Chondrocyte (in vitro differentiated cells): ENCODE measurements around the gene APEH. TPM values are rescaled to one million over a fixed set of nuclear protein-coding genes. Genes with fewer than 3 reads are reported as not detected.

Source experiments
- DNase-seq: peaks from one replicate; pipeline ENCODE4 v3.0.0; 2021; ENCODE audit warnings: mixed read lengths, low spot score
- H3K27ac Mint-ChIP-seq: one replicate; pipeline ENCODE4 v1.8.0; 2021; ENCODE audit warnings: mild to moderate bottlenecking, moderate library complexity, mixed read lengths; ENCODE audit not compliant: unreplicated experiment
- H3K27me3 Mint-ChIP-seq: 2 replicates; pipeline ENCODE4 v1.8.0; 2021; ENCODE audit warnings: low read depth, mixed read lengths
- H3K36me3 Mint-ChIP-seq: 2 replicates; pipeline ENCODE4 v1.8.0; 2021; ENCODE audit warnings: low read depth, mixed read lengths
- H3K4me1 Mint-ChIP-seq: 2 replicates; pipeline ENCODE4 v1.8.0; 2021; ENCODE audit warnings: low read depth, mild to moderate bottlenecking, mixed read lengths
- H3K4me3 Mint-ChIP-seq: one replicate; pipeline ENCODE4 v1.8.0; 2021; ENCODE audit warnings: mild to moderate bottlenecking, moderate library complexity, mixed read lengths; ENCODE audit not compliant: unreplicated experiment
- H3K9me3 Mint-ChIP-seq: 2 replicates; pipeline ENCODE4 v1.8.0; 2021; ENCODE audit warnings: low read depth, mixed read lengths
- CTCF ChIP-seq: fragments of 200-600 bp; sonication (generic); IDR thresholded peaks from 2 replicates; pipeline ENCODE4 v1.5.0; 2021; ENCODE audit warnings: antibody characterized with exemption, mild to moderate bottlenecking, moderate library complexity
- total RNA-seq: library from RNA; stranded (reverse); gene quantifications from 3 replicates; pipeline ENCODE4 v1.2.1, GENCODE V29; 2021

Gene APEH
- total RNA-seq, 1 donor from 2014 or later = 69.8 TPM

- H3K27me3 Mint-ChIP-seq = no peaks in the 10 kb centered on the region
- H3K4me1 Mint-ChIP-seq = peaks cover 16% of the 10 kb centered on the region
- DNase-seq = no peak
- no peak overlapping the region for H3K4me3 Mint-ChIP-seq
- H3K36me3 Mint-ChIP-seq = peaks cover 2% of the 10 kb centered on the region
- no peaks in the 10 kb centered on the region for H3K9me3 Mint-ChIP-seq
- H3K27ac Mint-ChIP-seq = no peak overlapping the region
- no peak for TF ChIP-seq CTCF
Observed at GRCh38 chr3:49714728-49715550, 40.8 kb downstream of the APEH start.

- DNase-seq = no peak
- peaks cover 20% of the 10 kb centered on the region for H3K4me1 Mint-ChIP-seq
- H3K27ac Mint-ChIP-seq = no peak overlapping the region
- peaks cover 2% of the 10 kb centered on the region for H3K36me3 Mint-ChIP-seq
- H3K27me3 Mint-ChIP-seq = no peaks in the 10 kb centered on the region
- no peaks in the 10 kb centered on the region for H3K9me3 Mint-ChIP-seq
- no peak overlapping the region for H3K4me3 Mint-ChIP-seq
- TF ChIP-seq CTCF = no peak
Observed at GRCh38 chr3:49715611-49716121, 41.5 kb downstream of the APEH start.

GRCh38 chr3:49716169-49716568 lies 42.0 kb downstream of the APEH start:
- Mint-ChIP-seq H3K9me3 (no peaks in the 10 kb centered on the region), H3K4me3 (no peak overlapping the region), H3K27me3 (no peaks in the 10 kb centered on the region), H3K4me1 (peaks cover 25% of the 10 kb centered on the region), H3K36me3 (peaks cover 1% of the 10 kb centered on the region), H3K27ac (no peak overlapping the region)
- TF ChIP-seq CTCF = no peak
- no peak for DNase-seq

GRCh38 chr3:49716691-49717210 lies 42.6 kb downstream of the APEH start:
- DNase-seq = no peak
- Mint-ChIP-seq H3K9me3 (no peaks in the 10 kb centered on the region), H3K27me3 (no peaks in the 10 kb centered on the region), H3K36me3 (no peaks in the 10 kb centered on the region), H3K4me3 (no peak overlapping the region), H3K27ac (no peak overlapping the region), H3K4me1 (peaks cover 28% of the 10 kb centered on the region)
- TF ChIP-seq CTCF = no peak

- H3K27me3 Mint-ChIP-seq = no peaks in the 10 kb centered on the region
- H3K36me3 Mint-ChIP-seq = no peaks in the 10 kb centered on the region
- H3K27ac Mint-ChIP-seq = peak overlapping the region; percentile 41
- TF ChIP-seq CTCF = no peak
- no peak for DNase-seq
- H3K4me3 Mint-ChIP-seq = no peak overlapping the region
- peaks cover 30% of the 10 kb centered on the region for H3K4me1 Mint-ChIP-seq
- no peaks in the 10 kb centered on the region for H3K9me3 Mint-ChIP-seq
Observed at GRCh38 chr3:49717211-49717958, 43.2 kb downstream of the APEH start.
